GM19035 (cell line): ENCODE results near the gene ARMC7.
A peak's percentile ranks its signal among the peaks of the same experiment; 100 is the strongest.
"Not testable (repeated sequence)": the region's sequence is repeated elsewhere in the genome, so short reads cannot be mapped to it uniquely, and the experiment has no call there.

ENCODE experiments used
- ATAC-seq: cut with Tn5 transposase; IDR thresholded peaks from one replicate; pipeline ENCODE4 v1.9.1; 2021; ENCODE audit not compliant: unreplicated experiment

Gene ARMC7

GRCh38 chr17:75127936-75128335 lies 18.2 kb downstream of the ARMC7 start:
- ATAC-seq = not testable (repeated sequence)

GRCh38 chr17:75128694-75129505 lies 19.1 kb downstream of the ARMC7 start:
- ATAC-seq = no peak

- no peak for ATAC-seq
Measured at GRCh38 chr17:75129576-75129975, 19.8 kb downstream of the ARMC7 start.

- no peak for ATAC-seq
Measured at GRCh38 chr17:75130059-75130631, 20.4 kb downstream of the ARMC7 start.

GRCh38 chr17:75130632-75131277 lies 21.0 kb downstream of the ARMC7 start:
- ATAC-seq = peak; percentile 19

- peak; percentile 82 for ATAC-seq
Measured at GRCh38 chr17:75131278-75132017, 21.7 kb downstream of the ARMC7 start, which contains the start of gene NT5C. NT5C (minus strand) TSS chr17:75131742; CDS start chr17:75131707, 35 bp downstream.

GRCh38 chr17:75132018-75133000 lies 22.5 kb downstream of the ARMC7 start:
- not testable (repeated sequence) for ATAC-seq

- ATAC-seq = no peak
Measured at GRCh38 chr17:75133001-75133400, 23.2 kb downstream of the ARMC7 start.

GRCh38 chr17:75133607-75134347 lies 24.0 kb downstream of the ARMC7 start:
- ATAC-seq = not testable (repeated sequence)

- no peak for ATAC-seq
Measured at GRCh38 chr17:75135452-75135851, 25.7 kb downstream of the ARMC7 start.

GRCh38 chr17:75135946-75136345 lies 26.2 kb downstream of the ARMC7 start:
- no peak for ATAC-seq

GRCh38 chr17:75137762-75138161 lies 28.0 kb downstream of the ARMC7 start:
- not testable (repeated sequence) for ATAC-seq

GRCh38 chr17:75138519-75138918 lies 28.8 kb downstream of the ARMC7 start:
- ATAC-seq = no peak

- no peak for ATAC-seq
Measured at GRCh38 chr17:75142236-75142971, 32.6 kb downstream of the ARMC7 start.

GRCh38 chr17:75144816-75145512 lies 35.2 kb downstream of the ARMC7 start:
- ATAC-seq = no peak

GRCh38 chr17:75146592-75146991 lies 36.8 kb downstream of the ARMC7 start:
- ATAC-seq = no peak

- ATAC-seq = no peak
Measured at GRCh38 chr17:75147878-75148546, 38.2 kb downstream of the ARMC7 start.
